AG04450 (cell line): ENCODE measurements around the gene GTF2I. TPM values are rescaled to one million over a fixed set of nuclear protein-coding genes. Genes with fewer than 3 reads are reported as not detected.

Source experiments
- CTCF ChIA-PET: fragments of 300-600, 350-600 bp; formaldehyde crosslinking; extraction: SDS; loops from one replicate; lab custom pipeline; 2022; ENCODE audit warnings: antibody characterized with exemption, inconsistent platforms; lab: Charles Lee
- POLR2A ChIA-PET: fragments of 350-600 bp; formaldehyde crosslinking; extraction: SDS; loops from one replicate; lab custom pipeline; 2021; ENCODE audit warnings: antibody characterized with exemption, inconsistent platforms; lab: Yijun Ruan, JAX
- DNase-seq: peaks from one replicate; pipeline ENCODE4 v3.0.0-alpha.2; 2011; ENCODE audit warnings: low read depth, low spot score
- H3K27ac ChIP-seq: one replicate; pipeline ENCODE4 v1.5.1; 2012; ENCODE audit warnings: low read depth, low read length, control low read depth
- H3K27me3 ChIP-seq: one replicate; pipeline ENCODE4 v1.6.0; 2012; ENCODE audit warnings: low read length; ENCODE audit not compliant: control insufficient read depth, insufficient read depth
- H3K4me3 ChIP-seq: 2 replicates; pipeline ENCODE4 v1.5.1; 2011; ENCODE audit warnings: mild to moderate bottlenecking, low read depth, low read length, control low read depth
- H3K9me3 ChIP-seq: 2 replicates; pipeline ENCODE4 v1.5.1; 2012; ENCODE audit warnings: low read length; ENCODE audit not compliant: control insufficient read depth, insufficient read depth
- polyA plus RNA-seq: library from polyadenylated mRNA; depleted of rRNA; stranded (reverse); fragments of >200 nt; gene quantifications from 2 replicates; pipeline ENCODE4 v1.2.3, GENCODE V29; 2011
- TF ChIP-seq, protein P1 (sequence below): IDR thresholded peaks from 2 replicates; pipeline ENCODE4 v1.5.1; 2011; ENCODE audit warnings: low read depth, low read length, control low read depth, inconsistent platforms

GTF2I gene
- polyA plus RNA-seq, 1 experiment: 115 TPM

DNA sequence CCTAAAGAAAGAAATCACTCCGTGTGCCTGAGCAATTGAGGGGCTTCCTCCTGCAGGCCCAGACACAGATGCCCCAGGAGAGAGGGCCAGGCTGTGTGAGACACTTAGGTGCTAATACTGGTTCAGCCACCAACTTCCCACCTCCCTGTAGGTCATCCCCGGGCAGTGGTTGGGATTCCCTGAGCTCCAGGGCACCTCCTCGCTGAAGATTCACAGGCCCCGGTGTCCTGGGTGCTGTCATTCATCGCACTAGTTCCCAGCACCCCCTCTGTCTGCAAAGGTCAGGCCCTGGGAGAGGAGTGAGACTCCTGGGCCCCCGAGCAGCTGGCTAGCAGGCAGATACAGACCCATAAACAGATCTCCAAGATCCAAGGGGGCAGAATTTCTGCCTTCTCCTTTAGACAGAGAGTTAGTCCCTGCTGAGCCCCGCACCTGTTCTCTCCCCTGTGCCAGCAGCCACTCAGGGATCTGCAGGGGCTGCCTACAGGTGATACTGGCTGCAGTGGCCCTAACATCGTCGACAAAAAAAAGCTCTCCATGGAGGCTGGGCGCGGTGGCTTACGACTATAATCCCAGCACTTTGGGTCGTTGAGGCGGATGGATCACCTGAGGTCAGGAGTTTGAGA, 38.2 kb upstream of the GTF2I start:
- TF ChIP-seq, protein P1, sequence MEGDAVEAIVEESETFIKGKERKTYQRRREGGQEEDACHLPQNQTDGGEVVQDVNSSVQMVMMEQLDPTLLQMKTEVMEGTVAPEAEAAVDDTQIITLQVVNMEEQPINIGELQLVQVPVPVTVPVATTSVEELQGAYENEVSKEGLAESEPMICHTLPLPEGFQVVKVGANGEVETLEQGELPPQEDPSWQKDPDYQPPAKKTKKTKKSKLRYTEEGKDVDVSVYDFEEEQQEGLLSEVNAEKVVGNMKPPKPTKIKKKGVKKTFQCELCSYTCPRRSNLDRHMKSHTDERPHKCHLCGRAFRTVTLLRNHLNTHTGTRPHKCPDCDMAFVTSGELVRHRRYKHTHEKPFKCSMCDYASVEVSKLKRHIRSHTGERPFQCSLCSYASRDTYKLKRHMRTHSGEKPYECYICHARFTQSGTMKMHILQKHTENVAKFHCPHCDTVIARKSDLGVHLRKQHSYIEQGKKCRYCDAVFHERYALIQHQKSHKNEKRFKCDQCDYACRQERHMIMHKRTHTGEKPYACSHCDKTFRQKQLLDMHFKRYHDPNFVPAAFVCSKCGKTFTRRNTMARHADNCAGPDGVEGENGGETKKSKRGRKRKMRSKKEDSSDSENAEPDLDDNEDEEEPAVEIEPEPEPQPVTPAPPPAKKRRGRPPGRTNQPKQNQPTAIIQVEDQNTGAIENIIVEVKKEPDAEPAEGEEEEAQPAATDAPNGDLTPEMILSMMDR: no peak
- Histone ChIP-seq H3K9me3 (no peaks in the 10 kb centered on the region; the same call in 1 of the 2 replicates), H3K27ac (no peak overlapping the region), H3K27me3 (peaks cover 3% of the 10 kb centered on the region), H3K4me3 (no peak overlapping the region)
- no peak for DNase-seq
- POLR2A ChIA-PET: no interaction called here
- CTCF ChIA-PET: no interaction called here

DNA sequence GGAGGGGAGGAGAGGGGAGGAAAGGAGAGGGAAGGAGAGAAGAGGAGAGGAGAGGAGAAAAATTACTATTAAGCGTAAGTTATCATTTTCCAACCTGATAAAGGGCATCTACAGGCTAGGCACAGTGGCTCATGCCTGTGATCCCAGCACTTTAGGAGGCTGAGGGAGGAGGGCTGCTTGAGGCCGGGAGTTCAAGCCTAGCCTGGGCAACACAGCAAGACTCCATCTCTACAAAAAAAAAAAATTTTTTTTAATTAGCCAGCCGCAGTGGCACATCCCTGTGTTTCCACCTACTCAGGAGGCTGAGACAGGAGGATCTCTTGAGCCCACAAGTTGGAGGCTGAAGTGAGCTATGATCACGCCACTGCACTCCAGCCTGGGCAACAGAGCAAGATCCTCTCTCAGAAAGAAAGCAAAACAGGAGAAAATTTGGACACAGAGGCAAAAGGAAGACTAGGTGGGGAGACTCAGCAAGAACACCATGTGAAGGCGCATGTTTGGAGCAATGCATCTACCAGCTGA, 35.2 kb upstream of the GTF2I start:
- Histone ChIP-seq H3K9me3 (no peaks in the 10 kb centered on the region; the same call in 1 of the 2 replicates), H3K4me3 (no peak overlapping the region), H3K27ac (no peak overlapping the region), H3K27me3 (peaks cover 3% of the 10 kb centered on the region)
- ChIA-PET CTCF (interaction anchor here (0.6 kb wide), 1 partner anchor 374 kb away, joined by 4 read pairs; no protein-coding TSS in a partner anchor), POLR2A (no interaction called here)
- TF ChIP-seq, protein P1: no peak
- no peak for DNase-seq

DNA sequence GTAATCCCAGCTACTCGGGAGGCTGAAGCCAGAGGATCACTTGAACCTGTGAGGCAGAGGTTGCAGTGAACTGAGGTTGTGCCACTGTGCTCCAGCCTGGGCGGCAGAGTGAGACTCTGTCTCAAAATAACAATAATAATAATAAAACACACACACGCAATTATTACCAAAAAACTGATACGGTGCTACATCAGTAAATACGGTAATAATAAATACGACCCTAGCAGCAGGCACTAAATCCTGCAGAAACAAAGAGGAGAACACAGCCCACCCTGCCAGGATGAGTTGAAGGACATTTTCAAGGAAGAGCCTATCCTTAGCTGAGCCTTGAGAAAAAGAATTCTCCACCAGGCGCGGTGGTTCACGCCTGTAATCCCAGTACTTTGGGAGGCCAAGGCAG, 34.4 kb upstream of the GTF2I start:
- POLR2A ChIA-PET: no interaction called here

DNA sequence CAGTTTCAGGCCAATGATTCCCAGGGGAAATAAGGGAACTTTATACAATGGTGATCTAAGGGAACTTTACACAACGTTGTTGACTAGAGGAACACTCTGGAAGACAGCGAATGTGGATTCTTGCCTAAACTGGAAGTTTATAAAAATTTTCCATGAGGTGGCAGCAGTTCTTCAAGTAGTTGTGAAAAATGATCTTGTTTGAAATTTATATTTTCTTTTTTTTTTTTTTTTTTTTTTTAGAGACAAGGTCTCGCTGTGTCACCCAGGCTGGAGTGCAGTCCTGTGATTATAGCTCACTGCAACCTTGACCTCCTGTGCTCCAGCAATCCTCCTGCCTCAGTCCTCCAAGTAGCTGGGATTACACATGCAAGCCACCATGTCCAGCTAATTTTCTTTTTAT, 32.1 kb upstream of the GTF2I start:
- POLR2A ChIA-PET: no interaction called here
- TF ChIP-seq, protein P1: no peak
- peak; percentile 26 for DNase-seq
- H3K9me3 ChIP-seq: no peaks in the 10 kb centered on the region
- H3K27me3 ChIP-seq: peaks cover 3% of the 10 kb centered on the region
- CTCF ChIA-PET: interaction anchor here (0.6 to 0.7 kb wide), 2 partner anchors 16 to 45 kb away, joined by 3 to 4 read pairs; no protein-coding TSS in a partner anchor
- no peak overlapping the region for H3K27ac ChIP-seq
- no peak overlapping the region for H3K4me3 ChIP-seq

More for the DNA sequence above, 34.4 kb upstream of the GTF2I start:
- H3K9me3 ChIP-seq: no peaks in the 10 kb centered on the region
- TF ChIP-seq, protein P1: no peak
- DNase-seq: no peak
- no peak overlapping the region for H3K4me3 ChIP-seq
- H3K27ac ChIP-seq: no peak overlapping the region
- H3K27me3 ChIP-seq: peaks cover 3% of the 10 kb centered on the region
- CTCF ChIA-PET: no interaction called here
